PC-3 (cell line): ENCODE results near the gene TNFRSF4. TPM values are rescaled to one million over a fixed set of nuclear protein-coding genes. Genes with fewer than 3 reads are reported as not detected.

Experiments used
- ATAC-seq: fragments of 200-7000 bp; cut with Tn5 transposase; 2 replicates; pipeline ENCODE4 v1.9.1; 2020; ENCODE audit warnings: mild to moderate bottlenecking, moderate library complexity
- BruUV-seq: library from RNA; stranded (reverse); fragments of 400-500 nt; replicated peaks from 2 replicates; lab custom pipeline; 2021; lab: Mats Ljungman, UMichigan
- CTCF ChIA-PET: fragments of 300-600 bp; sonication (Branson Sonifier 250); formaldehyde crosslinking; loops from one replicate; lab custom pipeline; 2022; ENCODE audit warnings: antibody characterized with exemption; lab: Charles Lee
- POLR2A ChIA-PET: fragments of 300-600 bp; sonication (Branson Sonifier 250); formaldehyde crosslinking; loops from one replicate; lab custom pipeline; 2022; ENCODE audit warnings: antibody characterized with exemption; ENCODE audit not compliant: unreplicated experiment; lab: Charles Lee
- DNase-seq: peaks from one replicate; pipeline ENCODE4 v3.0.0-alpha.2; 2015
- H2AFZ ChIP-seq: fragments of 300-600 bp; sonication (generic); 2 replicates; pipeline ENCODE4 v1.6.0; 2016; ENCODE audit warnings: antibody characterized with exemption, low read length
- H3F3A ChIP-seq: fragments of 300-600 bp; sonication (generic); one replicate; pipeline ENCODE4 v1.6.0; 2017; ENCODE audit warnings: antibody characterized with exemption, low read length, control low read depth, mild to moderate bottlenecking; ENCODE audit not compliant: unreplicated experiment
- H3K27ac ChIP-seq: fragments of 300-600 bp; sonication (generic); 2 replicates; pipeline ENCODE4 v1.5.1; 2016; ENCODE audit warnings: mild to moderate bottlenecking, low read length
- H3K27me3 ChIP-seq: fragments of 300-600 bp; sonication (generic); 2 replicates; pipeline ENCODE4 v1.6.1; 2016; ENCODE audit warnings: low read length, mixed read lengths
- H3K36me3 ChIP-seq: fragments of 300-600 bp; sonication (generic); 2 replicates; pipeline ENCODE4 v1.6.1; 2016; ENCODE audit warnings: low read depth, mixed run types, low read length, mixed read lengths
- H3K4me1 ChIP-seq: fragments of 300-600 bp; sonication (generic); 2 replicates; pipeline ENCODE4 v1.5.1; 2016; ENCODE audit warnings: low read length; ENCODE audit not compliant: insufficient read depth
- H3K4me2 ChIP-seq: fragments of 300-600 bp; sonication (generic); 2 replicates; pipeline ENCODE4 v1.6.0; 2016; ENCODE audit warnings: low read length
- H3K4me3 ChIP-seq: fragments of 300-600 bp; sonication (generic); 2 replicates; pipeline ENCODE4 v1.5.1; 2016; ENCODE audit warnings: mild to moderate bottlenecking, low read length, mixed read lengths
- H3K79me2 ChIP-seq: fragments of 300-600 bp; sonication (generic); 2 replicates; pipeline ENCODE4 v1.6.1; 2017; ENCODE audit warnings: low read length, mixed read lengths
- H3K9ac ChIP-seq: fragments of 300-600 bp; sonication (generic); 2 replicates; pipeline ENCODE4 v1.6.0; 2016; ENCODE audit warnings: mild to moderate bottlenecking, low read length
- H3K9me2 ChIP-seq: fragments of 300-600 bp; sonication (generic); replicated peaks from 2 replicates; pipeline ENCODE4 v1.6.1; 2016; ENCODE audit warnings: mixed run types, low read length, mixed read lengths
- H3K9me3 ChIP-seq: fragments of 300-600 bp; sonication (generic); 2 replicates; pipeline ENCODE4 v1.6.1; 2016; ENCODE audit warnings: low read length, mixed read lengths
- H4K20me1 ChIP-seq: fragments of 300-600 bp; sonication (generic); 2 replicates; pipeline ENCODE4 v1.6.1; 2016; ENCODE audit warnings: low read length, mixed read lengths
- EZH2 ChIP-seq: fragments of 300-600 bp; sonication (generic); IDR thresholded peaks from one replicate; pipeline ENCODE4 v1.6.1; 2017; ENCODE audit warnings: antibody characterized with exemption, mild to moderate bottlenecking, low read length; ENCODE audit not compliant: unreplicated experiment
- EZH2phosphoT487 ChIP-seq: fragments of 300-600 bp; sonication (generic); IDR thresholded peaks from 2 replicates; pipeline ENCODE4 v1.6.1; 2018; ENCODE audit warnings: mild to moderate bottlenecking, antibody characterized with exemption, low read length, borderline replicate concordance
- intact Hi-C: fragments of 100-400 bp; cut with micrococcal nuclease; formaldehyde crosslinking; loops from 2 replicates; pipeline ENCODE4 v1.9.0; 2023
- total RNA-seq: library from RNA; depleted of rRNA; stranded (reverse); fragments of >200 nt; gene quantifications from 2 replicates; pipeline ENCODE4 v1.2.3, GENCODE V29; 2014
- TF ChIP-seq, protein P1 (sequence below): fragments of 300-600 bp; sonication (generic); conservative IDR thresholded peaks from 2 replicates; pipeline ENCODE4 v1.5.1; 2017; ENCODE audit warnings: antibody characterized with exemption, low read depth, mild to moderate bottlenecking, low read length

The TNFRSF4 gene
- total RNA-seq, 1 experiment from 2014 or later, result 0.11 TPM

DNA sequence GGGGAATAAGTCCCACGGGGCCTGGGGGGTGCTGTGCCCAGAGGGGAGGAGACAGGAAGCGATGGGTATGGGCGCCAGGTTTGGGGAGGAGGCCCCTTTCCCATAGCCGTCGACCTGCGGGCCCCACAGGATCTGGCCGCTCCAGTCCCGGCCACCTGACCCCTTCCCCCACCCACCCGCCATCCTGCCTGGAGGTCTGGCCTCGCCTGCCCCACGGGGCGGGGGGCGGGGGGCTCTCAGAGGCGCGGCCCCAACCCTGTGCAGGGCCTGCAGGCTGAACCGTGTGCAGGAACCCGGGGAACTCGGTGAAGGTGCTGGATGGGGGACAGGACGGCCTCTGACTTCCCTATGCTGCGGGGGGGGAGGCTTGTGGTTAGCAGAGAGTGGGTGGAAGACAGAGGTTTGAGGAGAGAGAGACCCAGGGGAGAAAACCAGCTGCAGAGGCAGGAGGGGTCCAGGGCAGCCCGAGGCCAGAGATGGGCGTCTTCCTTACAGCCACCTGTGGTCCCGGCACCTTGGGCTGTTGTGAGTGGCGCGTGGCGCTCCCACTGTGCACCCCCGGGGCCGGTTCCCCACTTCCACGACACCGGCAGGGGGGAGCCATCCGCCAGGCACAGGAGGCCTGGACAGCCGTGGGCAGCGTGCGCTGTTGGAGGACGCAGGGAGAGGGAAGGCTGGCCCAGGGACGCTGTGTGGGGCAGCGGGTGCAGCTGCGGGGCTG lies 5.1 kb downstream of the TNFRSF4 start:
- Histone ChIP-seq H2AFZ (peak overlapping the region; percentile 72), H3K4me2 (peak overlapping the region; percentile 84), H3K27ac (peak overlapping the region; percentile 31; the same call in 1 of the 2 replicates)

DNA sequence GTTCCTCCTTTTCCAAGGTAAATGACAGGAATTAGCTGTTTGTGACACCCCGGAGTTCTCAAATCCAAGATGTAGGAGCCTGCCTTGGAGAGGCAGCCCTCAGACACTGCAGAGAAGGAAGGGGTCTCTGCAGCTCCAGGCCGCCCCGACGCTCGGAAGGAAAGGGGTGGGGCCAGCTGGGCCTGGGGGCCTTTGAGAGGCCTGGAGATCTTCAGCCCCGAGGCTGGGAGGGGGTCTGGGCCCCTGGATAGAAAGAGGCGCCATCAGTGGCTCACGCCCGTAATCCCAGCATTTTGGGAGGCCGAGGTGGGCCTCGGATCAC lies 6.4 kb downstream of the TNFRSF4 start:
- H3K27ac ChIP-seq, result peak overlapping the region; percentile 9; the same call in 1 of the 2 replicates
- no peaks in the 10 kb centered on the region for H3F3A ChIP-seq
- H3K4me1 ChIP-seq, result peaks cover 25% of the 10 kb centered on the region
- no peaks in the 10 kb centered on the region for H3K36me3 ChIP-seq
- H3K79me2 ChIP-seq, result peaks cover 12% of the 10 kb centered on the region
- H4K20me1 ChIP-seq, result no peaks in the 10 kb centered on the region
- ATAC-seq (no peak), DNase-seq (peak; percentile 33)
- intact Hi-C loops, result no loop called here
- ChIA-PET POLR2A (no interaction called here), CTCF (interaction anchor here (1.0 kb wide), 1 partner anchor 86 kb away, joined by 3 read pairs; no protein-coding TSS in a partner anchor)
- no TSS peak for BruUV-seq
- no peaks in the 10 kb centered on the region for H3K9me3 ChIP-seq
- peak overlapping the region; percentile 15; the same call in 1 of the 2 replicates for H2AFZ ChIP-seq
- no peaks in the 10 kb centered on the region for H3K27me3 ChIP-seq
- no peaks in the 10 kb centered on the region for H3K9me2 ChIP-seq
- no peak overlapping the region for H3K9ac ChIP-seq
- H3K4me2 ChIP-seq, result peak overlapping the region; percentile 84
- H3K4me3 ChIP-seq, result peak overlapping the region; percentile 60; the same call in 1 of the 2 replicates
- TF ChIP-seq, protein P1, sequence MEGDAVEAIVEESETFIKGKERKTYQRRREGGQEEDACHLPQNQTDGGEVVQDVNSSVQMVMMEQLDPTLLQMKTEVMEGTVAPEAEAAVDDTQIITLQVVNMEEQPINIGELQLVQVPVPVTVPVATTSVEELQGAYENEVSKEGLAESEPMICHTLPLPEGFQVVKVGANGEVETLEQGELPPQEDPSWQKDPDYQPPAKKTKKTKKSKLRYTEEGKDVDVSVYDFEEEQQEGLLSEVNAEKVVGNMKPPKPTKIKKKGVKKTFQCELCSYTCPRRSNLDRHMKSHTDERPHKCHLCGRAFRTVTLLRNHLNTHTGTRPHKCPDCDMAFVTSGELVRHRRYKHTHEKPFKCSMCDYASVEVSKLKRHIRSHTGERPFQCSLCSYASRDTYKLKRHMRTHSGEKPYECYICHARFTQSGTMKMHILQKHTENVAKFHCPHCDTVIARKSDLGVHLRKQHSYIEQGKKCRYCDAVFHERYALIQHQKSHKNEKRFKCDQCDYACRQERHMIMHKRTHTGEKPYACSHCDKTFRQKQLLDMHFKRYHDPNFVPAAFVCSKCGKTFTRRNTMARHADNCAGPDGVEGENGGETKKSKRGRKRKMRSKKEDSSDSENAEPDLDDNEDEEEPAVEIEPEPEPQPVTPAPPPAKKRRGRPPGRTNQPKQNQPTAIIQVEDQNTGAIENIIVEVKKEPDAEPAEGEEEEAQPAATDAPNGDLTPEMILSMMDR, result no peak
- no peak for TF ChIP-seq EZH2phosphoT487
- no peak for TF ChIP-seq EZH2

More for the DNA sequence above, 5.1 kb downstream of the TNFRSF4 start:
- no peaks in the 10 kb centered on the region for H3K27me3 ChIP-seq
- H3K9ac ChIP-seq, result 0 out of 2 replicates have a peak overlapping the region, but pooled peaks have one; percentile 11
- TF ChIP-seq, protein P1, result no peak
- TF ChIP-seq EZH2 (no peak), EZH2phosphoT487 (no peak)
- DNase-seq (no peak), ATAC-seq (no peak)
- peak overlapping the region; percentile 60; the same call in 1 of the 2 replicates for H3K4me3 ChIP-seq
- no peaks in the 10 kb centered on the region for H4K20me1 ChIP-seq
- H3K9me3 ChIP-seq, result no peaks in the 10 kb centered on the region
- ChIA-PET CTCF (no interaction called here), POLR2A (interaction anchor here (0.7 kb wide), 3 partner anchors 29 to 93 kb away, joined by 3 to 7 read pairs (median 6); partner anchors contain the start of gene C1orf159)
- no peaks in the 10 kb centered on the region for H3K36me3 ChIP-seq
- peaks cover 12% of the 10 kb centered on the region for H3K79me2 ChIP-seq
- peaks cover 25% of the 10 kb centered on the region for H3K4me1 ChIP-seq
- no TSS peak for BruUV-seq
- no peaks in the 10 kb centered on the region for H3F3A ChIP-seq
- intact Hi-C loops, result loop anchor here (2.0 kb wide), 1 partner anchor 92 kb away; the partner anchor contains the start of gene C1orf159
- no peaks in the 10 kb centered on the region for H3K9me2 ChIP-seq
